Prostate gland (tissue), 2 donors: ENCODE data around the gene EMC9. TPM values are rescaled to one million over a fixed set of nuclear protein-coding genes. Genes with fewer than 3 reads are reported as not detected.

ENCODE experiments used
- DNase-seq: peaks from one replicate; pipeline ENCODE4 v3.0.0-alpha.2; 2019; ENCODE audit warnings: low spot score
- H3K27ac ChIP-seq, 2 donors: fragments of 200-600 bp; sonication (generic); 2 replicates each; pipeline ENCODE4 v1.5.1; 2017 to 2019
- H3K27me3 ChIP-seq: fragments of 200-600 bp; sonication (generic); replicated peaks from 2 replicates; pipeline ENCODE4 v1.5.1; 2019; ENCODE audit not compliant: insufficient read depth
- H3K36me3 ChIP-seq, 2 donors: fragments of 200-600 bp; sonication (generic); 1 replicate in 1 of 2; 2 replicates in 1 of 2; pipeline versions ENCODE4 v1.5.1 to v1.8.1; 2017 to 2019
- H3K4me1 ChIP-seq: fragments of 200-600 bp; sonication (generic); replicated peaks from 2 replicates; pipeline ENCODE4 v1.5.1; 2019
- H3K4me3 ChIP-seq, 2 donors: fragments of 200-600 bp; sonication (generic); 2 replicates each; pipeline ENCODE4 v1.5.1; 2017 to 2019
- H3K9me3 ChIP-seq: fragments of 200-600 bp; sonication (generic); 2 replicates; pipeline ENCODE4 v1.5.1; 2017
- POLR2A ChIP-seq: fragments of 450-650 bp; IDR thresholded peaks from one replicate; pipeline ENCODE4 v1.6.1; 2016; ENCODE audit warnings: antibody characterized with exemption, mild to moderate bottlenecking
- POLR2AphosphoS5 ChIP-seq: sonication (generic); formaldehyde crosslinking; IDR thresholded peaks from one replicate; pipeline ENCODE4 v1.6.1; 2017; ENCODE audit warnings: antibody characterized with exemption
- WGBS: methylation state at CpG from one replicate; pipeline ENCODE4 v1.1.5; 2018; 5-methylcytosine and 5-hydroxymethylcytosine counted together
- intact Hi-C: fragments of 100-400 bp; cut with DNase I; formaldehyde crosslinking; loops from one replicate; pipeline ENCODE4 v1.14.2; 2022
- total RNA-seq, 2 donors: library from RNA; depleted of rRNA; stranded (reverse); fragments of >200 nt; gene quantifications; one replicate each; pipeline ENCODE4 v1.1.0, GENCODE V29; 2016
- TF ChIP-seq, protein P1 (sequence below), 4 experiments: fragments of 200-600 bp in 2 of 4; fragments of 450-650 bp in 2 of 4; sonication (generic) in 2 of 4; IDR thresholded peaks; 1 replicate in 3 of 4; 2 replicates in 1 of 4; pipeline ENCODE4 v1.5.1; 2016 to 2019; ENCODE audit warnings: antibody characterized with exemption in 4 of 4, mild to moderate bottlenecking in 2 of 4, moderate library complexity in 2 of 4

Gene EMC9
- total RNA-seq, 2 donors from 2014 or later, result 13.1 to 13.6 TPM

DNA sequence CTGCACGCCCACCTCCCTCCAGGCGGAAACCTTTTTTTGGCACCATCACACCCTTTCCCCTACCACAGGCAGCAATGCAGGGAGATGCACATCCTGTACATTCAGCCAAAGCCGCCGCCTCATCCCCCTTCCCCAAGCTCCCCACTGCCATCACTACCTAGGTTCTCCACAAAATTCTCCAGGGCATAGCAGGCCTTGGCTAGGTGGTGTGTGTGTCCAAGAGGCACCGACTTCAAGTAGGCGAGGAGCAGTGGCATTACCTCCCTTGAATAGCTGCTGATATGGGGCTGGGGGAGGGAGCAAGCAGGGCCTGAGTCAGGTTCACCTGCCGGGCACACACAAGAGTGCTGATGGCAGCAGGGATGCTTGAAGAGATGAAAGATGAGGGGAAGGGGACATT, 43.6 kb upstream of the EMC9 start:
- 97% methylated on average over 7 of the region's 7 CpGs for WGBS
- DNase-seq, result no peak
- peaks cover 0 to 26% of the 10 kb centered on the region in 2 donors for H3K36me3 ChIP-seq
- H3K4me3 ChIP-seq, result no peak overlapping the region
- no peaks in the 10 kb centered on the region for H3K9me3 ChIP-seq
- no peaks in the 10 kb centered on the region for H3K27me3 ChIP-seq
- H3K4me1 ChIP-seq, result peaks cover 4% of the 10 kb centered on the region
- H3K27ac ChIP-seq, result no peak overlapping the region
- intact Hi-C loops, result no loop called here
- no peak for TF ChIP-seq POLR2A
- TF ChIP-seq, protein P1, sequence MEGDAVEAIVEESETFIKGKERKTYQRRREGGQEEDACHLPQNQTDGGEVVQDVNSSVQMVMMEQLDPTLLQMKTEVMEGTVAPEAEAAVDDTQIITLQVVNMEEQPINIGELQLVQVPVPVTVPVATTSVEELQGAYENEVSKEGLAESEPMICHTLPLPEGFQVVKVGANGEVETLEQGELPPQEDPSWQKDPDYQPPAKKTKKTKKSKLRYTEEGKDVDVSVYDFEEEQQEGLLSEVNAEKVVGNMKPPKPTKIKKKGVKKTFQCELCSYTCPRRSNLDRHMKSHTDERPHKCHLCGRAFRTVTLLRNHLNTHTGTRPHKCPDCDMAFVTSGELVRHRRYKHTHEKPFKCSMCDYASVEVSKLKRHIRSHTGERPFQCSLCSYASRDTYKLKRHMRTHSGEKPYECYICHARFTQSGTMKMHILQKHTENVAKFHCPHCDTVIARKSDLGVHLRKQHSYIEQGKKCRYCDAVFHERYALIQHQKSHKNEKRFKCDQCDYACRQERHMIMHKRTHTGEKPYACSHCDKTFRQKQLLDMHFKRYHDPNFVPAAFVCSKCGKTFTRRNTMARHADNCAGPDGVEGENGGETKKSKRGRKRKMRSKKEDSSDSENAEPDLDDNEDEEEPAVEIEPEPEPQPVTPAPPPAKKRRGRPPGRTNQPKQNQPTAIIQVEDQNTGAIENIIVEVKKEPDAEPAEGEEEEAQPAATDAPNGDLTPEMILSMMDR (IDR thresholded peaks at IDR 0.05), result no peak
- TF ChIP-seq POLR2AphosphoS5, result no peak

DNA sequence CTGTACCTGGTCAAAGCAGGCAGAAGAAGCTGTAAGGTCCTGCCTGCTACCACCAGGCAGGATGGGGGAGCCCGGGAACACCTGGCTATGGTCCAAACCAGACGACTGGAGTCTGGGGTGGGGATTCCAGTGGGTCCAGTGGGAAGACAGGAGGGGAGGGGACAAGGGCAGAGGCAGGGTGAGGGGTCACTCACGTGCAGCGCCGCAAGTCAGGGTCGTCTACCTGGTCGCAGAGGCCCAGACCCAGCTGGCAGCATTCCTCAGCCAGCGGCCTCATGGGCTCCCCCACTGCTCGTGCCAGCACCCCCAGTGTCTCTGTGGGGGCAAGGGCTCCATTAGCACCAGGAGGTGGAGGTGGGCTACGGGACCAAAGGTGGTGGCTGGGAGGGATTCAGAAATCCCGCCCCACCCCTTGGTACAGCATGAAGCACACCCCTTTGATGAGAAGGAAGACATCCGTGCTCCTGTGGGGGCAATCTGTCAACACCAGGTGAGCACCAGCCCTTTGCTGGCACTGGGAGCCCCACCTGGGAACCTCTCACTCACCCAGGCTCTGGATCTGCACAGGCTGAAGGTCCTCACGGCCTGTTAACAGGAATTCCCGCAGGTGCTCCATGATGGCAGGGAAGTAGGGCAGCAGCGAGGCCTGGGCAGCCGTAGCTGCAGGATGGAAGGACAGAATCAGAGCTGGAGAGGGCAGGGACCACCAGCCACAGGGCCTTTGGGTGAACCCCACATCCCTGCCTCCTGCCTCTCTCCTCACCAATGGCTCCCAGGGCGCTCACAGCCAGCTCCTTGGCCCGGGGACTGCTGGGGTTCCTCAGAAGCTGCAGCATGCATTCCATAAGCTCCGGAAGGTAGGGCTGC, 42.9 kb upstream of the EMC9 start:
- WGBS, result 87% methylated on average over 19 of the region's 19 CpGs
- H3K4me1 ChIP-seq, result peaks cover 7% of the 10 kb centered on the region
- no peak overlapping the region for H3K4me3 ChIP-seq
- H3K27ac ChIP-seq, result no peak overlapping the region
- H3K36me3 ChIP-seq, result peaks cover 0 to 26% of the 10 kb centered on the region in 2 donors
- no peaks in the 10 kb centered on the region for H3K9me3 ChIP-seq
- intact Hi-C loops, result no loop called here
- TF ChIP-seq, protein P1 (IDR thresholded peaks at IDR 0.05), result no peak
- TF ChIP-seq POLR2AphosphoS5 (no peak), POLR2A (no peak)
- H3K27me3 ChIP-seq, result no peaks in the 10 kb centered on the region
- DNase-seq, result no peak

- no peak for DNase-seq
- Histone ChIP-seq H3K27ac (no peak overlapping the region), H3K9me3 (no peaks in the 10 kb centered on the region), H3K36me3 (peaks cover 0 to 26% of the 10 kb centered on the region in 2 donors), H3K27me3 (no peaks in the 10 kb centered on the region), H3K4me3 (no peak overlapping the region), H3K4me1 (peaks cover 7% of the 10 kb centered on the region)
- intact Hi-C loops, result no loop called here
- 89% methylated on average over 13 of the region's 15 CpGs for WGBS
- TF ChIP-seq POLR2A, result no peak
Observed at GRCh38 chr14:24183014-24183481, 41.7 kb upstream of the EMC9 start.

DNA sequence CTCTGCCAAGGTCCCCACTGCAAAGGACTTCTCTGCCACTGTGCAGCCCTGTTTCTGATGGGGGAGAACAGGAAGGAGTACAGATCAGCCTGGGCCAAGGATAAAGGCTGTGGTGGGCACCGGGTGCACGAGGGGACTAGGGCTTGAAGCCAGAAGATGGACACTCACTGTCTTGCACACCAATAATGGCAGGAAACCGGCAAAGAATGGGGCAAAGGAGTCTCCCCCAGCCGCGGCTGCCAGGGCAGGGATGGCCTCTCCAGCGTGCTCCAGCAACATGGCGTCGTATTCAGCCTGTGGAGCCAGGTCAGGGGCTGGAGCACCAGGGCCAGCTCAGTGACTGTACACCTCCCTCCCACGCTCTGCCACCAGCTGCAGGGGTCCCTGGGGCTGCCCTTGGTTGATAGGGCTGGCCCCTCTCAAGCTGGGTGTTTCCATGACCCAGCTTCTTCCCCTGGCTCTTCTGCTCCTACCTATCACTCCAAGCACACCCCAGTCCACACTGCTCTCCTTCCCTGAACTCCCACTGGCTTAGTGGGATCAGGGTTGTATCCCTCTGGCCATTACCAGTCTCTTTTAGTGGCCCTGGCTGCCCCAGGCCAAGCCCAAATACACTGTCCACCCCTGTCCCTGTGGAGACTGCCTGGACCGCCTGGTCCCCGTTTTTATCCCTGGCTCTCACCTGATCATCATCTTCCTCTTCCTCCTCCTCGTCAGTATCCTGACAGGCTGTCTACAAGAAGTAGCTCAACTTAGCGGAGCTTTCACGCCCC, 40.9 kb upstream of the EMC9 start:
- DNase-seq, result no peak
- TF ChIP-seq, protein P1 (IDR thresholded peaks at IDR 0.05), result no peak
- TF ChIP-seq POLR2AphosphoS5, result no peak
- intact Hi-C loops, result no loop called here
- Histone ChIP-seq H3K36me3 (peaks cover 0 to 26% of the 10 kb centered on the region in 2 donors), H3K4me1 (peaks cover 3% of the 10 kb centered on the region), H3K9me3 (no peaks in the 10 kb centered on the region), H3K27me3 (no peaks in the 10 kb centered on the region), H3K4me3 (no peak overlapping the region), H3K27ac (no peak overlapping the region)
- 82% methylated on average over 13 of the region's 14 CpGs for WGBS

- H3K9me3 ChIP-seq, result no peaks in the 10 kb centered on the region
- DNase-seq, result no peak
- WGBS, result 81% methylated on average over 19 of the region's 19 CpGs
- no peak overlapping the region for H3K4me3 ChIP-seq
- H3K27ac ChIP-seq, result no peak overlapping the region
- TF ChIP-seq, protein P1 (IDR thresholded peaks at IDR 0.05), result no peak
- TF ChIP-seq POLR2AphosphoS5, result no peak
- TF ChIP-seq POLR2A, result no peak
- peaks cover 3% of the 10 kb centered on the region for H3K4me1 ChIP-seq
- no peaks in the 10 kb centered on the region for H3K27me3 ChIP-seq
- intact Hi-C loops, result no loop called here
- H3K36me3 ChIP-seq, result peaks cover 0 to 25% of the 10 kb centered on the region in 2 donors
Observed at GRCh38 chr14:24181371-24182077, 40.1 kb upstream of the EMC9 start.
